Endothelial cell of umbilical vein (primary cell): ENCODE measurements around the gene UNC13D. TPM values are rescaled to one million over a fixed set of nuclear protein-coding genes. Genes with fewer than 3 reads are reported as not detected.

Experiments used
- BruUV-seq: library from RNA; stranded (reverse); fragments of 400-500 nt; replicated peaks from 2 replicates; lab custom pipeline; 2021; lab: Mats Ljungman, UMichigan
- CTCF ChIA-PET: fragments of 300-600, 350-600 bp; sonication (Branson Sonifier 250); formaldehyde crosslinking; loops from one replicate; lab custom pipeline; 2021; ENCODE audit warnings: antibody characterized with exemption, inconsistent platforms; lab: Charles Lee
- POLR2A ChIA-PET: fragments of 300-600, 350-600 bp; sonication (Branson Sonifier 250); formaldehyde crosslinking; loops from one replicate; lab custom pipeline; 2021; ENCODE audit warnings: antibody characterized with exemption, inconsistent platforms; lab: Charles Lee
- DNase-seq: peaks from one replicate; pipeline ENCODE4 v3.0.0-alpha.2; 2011; ENCODE audit warnings: low read depth, low spot score
- FAIRE-seq: peaks from 2 replicates; lab custom pipeline; 2011; peaks lifted over from hg19 to GRCh38; lab: Jason Lieb, UNC
- H2AFZ ChIP-seq: 2 replicates; pipeline ENCODE4 v1.6.0; 2012; ENCODE audit warnings: low read depth, low read length, control low read depth, inconsistent platforms
- H3K27ac ChIP-seq: 2 replicates; pipeline ENCODE4 v1.5.1; 2011; ENCODE audit warnings: low read depth, mild to moderate bottlenecking, control low read depth, low read length, moderate library complexity; ENCODE audit not compliant: insufficient read depth
- H3K27me3 ChIP-seq, 2 experiments: 2 replicates each; pipeline versions ENCODE4 v1.6.0 to v1.6.1; 2011; ENCODE audit warnings: low read length in 2 of 2, mixed read lengths in 1 of 2; ENCODE audit not compliant: control insufficient read depth in 2 of 2, insufficient read depth in 2 of 2
- H3K36me3 ChIP-seq, 2 experiments: 2 replicates in 1 of 2; 3 replicates in 1 of 2; pipeline ENCODE4 v1.5.1; 2011; ENCODE audit warnings: low read length in 2 of 2, mild to moderate bottlenecking in 1 of 2, moderate library complexity in 1 of 2; ENCODE audit not compliant: control insufficient read depth in 2 of 2, insufficient read depth in 2 of 2; ENCODE audit errors: extremely low read depth in 1 of 2
- H3K4me1 ChIP-seq: 3 replicates; pipeline ENCODE4 v1.5.1; 2011; ENCODE audit warnings: mild to moderate bottlenecking, low read length; ENCODE audit not compliant: control insufficient read depth, insufficient read depth; ENCODE audit errors: extremely low read depth
- H3K4me2 ChIP-seq: 2 replicates; pipeline ENCODE4 v1.6.1; 2011; ENCODE audit warnings: low read length, control low read depth, mixed read lengths; ENCODE audit not compliant: insufficient read depth
- H3K4me3 ChIP-seq, 3 experiments: fragments of 200-600 bp in 1 of 3; sonication (generic), shearing (Covaris generic) in 1 of 3; replicated peaks in 1 of 3; 2 replicates each; pipeline ENCODE4 v1.5.1; 2011 to 2016; ENCODE audit warnings: control low read depth in 3 of 3, low read length in 3 of 3, mild to moderate bottlenecking in 2 of 3, inconsistent platforms in 1 of 3, low read depth in 1 of 3, moderate library complexity in 1 of 3; ENCODE audit not compliant: insufficient read depth in 1 of 3
- H3K79me2 ChIP-seq: 2 replicates; pipeline ENCODE4 v1.6.0; 2012; ENCODE audit warnings: low read length, inconsistent platforms; ENCODE audit not compliant: control insufficient read depth, insufficient read depth
- H3K9ac ChIP-seq: replicated peaks from 2 replicates; pipeline ENCODE3; 2011; ENCODE audit warnings: low read length, control low read depth; ENCODE audit not compliant: insufficient read depth; ENCODE audit errors: extremely low read depth
- H3K9me1 ChIP-seq: replicated peaks from 3 replicates; pipeline ENCODE4 v1.6.0; 2011; ENCODE audit warnings: mild to moderate bottlenecking, low read length; ENCODE audit not compliant: control insufficient read depth, insufficient read depth; ENCODE audit errors: extremely low read depth
- H3K9me3 ChIP-seq: replicated peaks from 2 replicates; pipeline ENCODE4 v1.5.1; 2012; ENCODE audit warnings: low read length, inconsistent platforms; ENCODE audit not compliant: control insufficient read depth, insufficient read depth
- H4K20me1 ChIP-seq: replicated peaks from 2 replicates; pipeline ENCODE3; 2011; ENCODE audit warnings: mild to moderate bottlenecking, low read length; ENCODE audit not compliant: control insufficient read depth, insufficient read depth; ENCODE audit errors: extremely low read depth
- FOS ChIP-seq: IDR thresholded peaks from 2 replicates; pipeline ENCODE4 v1.6.1; 2011; ENCODE audit warnings: mild to moderate bottlenecking, low read length, moderate library complexity, borderline replicate concordance; ENCODE audit not compliant: insufficient read depth
- GATA2 ChIP-seq: IDR thresholded peaks from 2 replicates; pipeline ENCODE4 v1.7.0; 2011; ENCODE audit warnings: low read depth, mild to moderate bottlenecking, moderate library complexity, mixed read lengths, low read length; ENCODE audit not compliant: insufficient read length, insufficient read depth
- JUN ChIP-seq: IDR thresholded peaks from 2 replicates; pipeline ENCODE4 v1.6.1; 2011; ENCODE audit warnings: borderline replicate concordance, low read depth; ENCODE audit not compliant: insufficient read length, insufficient read depth
- MYC ChIP-seq: IDR thresholded peaks from one replicate; pipeline ENCODE4 v1.6.1; 2011; ENCODE audit warnings: mild to moderate bottlenecking, low read depth, low read length
- POLR2A ChIP-seq: IDR thresholded peaks from 2 replicates; pipeline ENCODE4 v1.6.1; 2012; ENCODE audit warnings: low read depth, mild to moderate bottlenecking, control low read depth, low read length
- dilution Hi-C: fragments of 300-500 bp; cut with MboI; formaldehyde crosslinking; loops from one replicate; pipeline ENCODE4 v1.15.0; 2019; ENCODE audit warnings: low sequenced_read_pairs; ENCODE audit not compliant: extremely low pct_ligation_motif_present
- intact Hi-C: fragments of 100-400 bp; cut with micrococcal nuclease; formaldehyde crosslinking; loops from one replicate; pipeline ENCODE4 v1.10.0; 2022
- polyA plus RNA-seq, 4 experiments: library from polyadenylated mRNA; depleted of rRNA in 3 of 4; stranded (reverse) in 3 of 4; unstranded in 1 of 4; fragments of >200 nt; gene quantifications; 2 replicates each; pipeline versions ENCODE4 v1.2.1 to v1.2.3, GENCODE V29; 2011 to 2012; ENCODE audit warnings: missing spikeins in 1 of 4
- total RNA-seq: library from RNA; stranded (reverse); gene quantifications from 2 replicates; pipeline ENCODE4 v1.2.3, GENCODE V29; 2021
- TF ChIP-seq, protein P1 (sequence below): IDR thresholded peaks from 2 replicates; pipeline ENCODE4 v1.6.1; 2011; ENCODE audit not compliant: insufficient read depth, insufficient read length
- TF ChIP-seq, protein P2 (sequence below), 2 donors: IDR thresholded peaks; 1 replicate in 1 of 2; 2 replicates in 1 of 2; pipeline ENCODE4 v1.5.1; 2011; ENCODE audit warnings: low read length in 2 of 2, mild to moderate bottlenecking in 2 of 2, moderate library complexity in 2 of 2, control low read depth in 1 of 2, inconsistent platforms in 1 of 2, low read depth in 1 of 2; ENCODE audit not compliant: insufficient read depth in 1 of 2; ENCODE audit errors: extremely low read depth in 1 of 2

The UNC13D gene
- total and polyA plus RNA-seq, 2 donors (not counting 3 experiments of a cell fraction or from before 2014, with no cell fraction given): 6.9 to 14.9 TPM

DNA sequence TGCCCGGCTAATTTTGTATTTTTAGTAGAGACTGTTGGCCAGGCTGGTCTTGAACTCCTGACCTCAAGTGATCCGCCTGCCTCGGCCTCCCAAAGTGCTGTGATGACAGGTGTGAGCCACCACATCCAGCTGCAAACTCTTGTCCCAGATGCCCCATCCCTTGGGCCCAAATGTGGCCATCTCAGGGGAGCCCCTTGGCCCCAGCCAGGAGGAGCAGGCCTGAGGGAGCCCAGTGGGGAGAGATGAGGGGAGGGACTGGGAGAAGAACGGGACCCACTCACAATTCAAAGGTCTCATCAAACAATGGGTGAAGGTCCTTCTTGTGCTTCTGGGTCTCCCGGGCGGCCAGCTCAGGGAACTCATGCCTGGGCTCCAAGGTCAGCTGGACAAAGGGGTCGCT is 14.5 kb downstream of the UNC13D start:
- CTCF ChIA-PET: interaction anchor here (0.7 to 6.3 kb wide), 35 partner anchors 8 to 82 kb away, joined by 3 to 73 read pairs (median 6); partner anchors contain the start of genes GALK1, TRIM47, TRIM65 and UNC13D
- H3K4me2 ChIP-seq: no peak overlapping the region
- no peak overlapping the region for H3K4me3 ChIP-seq
- dilution Hi-C loops (no loop called here), intact Hi-C loops (no loop called here)
- H3K27ac ChIP-seq: no peak overlapping the region
- DNase-seq (no peak), FAIRE-seq (no peak)
- POLR2A ChIA-PET: interaction anchor here (1.1 to 1.9 kb wide), 3 partner anchors 50 to 65 kb away, joined by 3 to 11 read pairs (median 4); partner anchors contain the start of gene GALK1
- H3K9me1 ChIP-seq: no peaks in the 10 kb centered on the region
- H4K20me1 ChIP-seq: no peaks in the 10 kb centered on the region
- BruUV-seq: no TSS peak
- peaks cover 7% of the 10 kb centered on the region for H3K4me1 ChIP-seq
- TF ChIP-seq, protein P1, sequence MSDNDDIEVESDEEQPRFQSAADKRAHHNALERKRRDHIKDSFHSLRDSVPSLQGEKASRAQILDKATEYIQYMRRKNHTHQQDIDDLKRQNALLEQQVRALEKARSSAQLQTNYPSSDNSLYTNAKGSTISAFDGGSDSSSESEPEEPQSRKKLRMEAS: no peak
- TF ChIP-seq GATA2 (no peak), JUN (no peak), POLR2A (no peak)
- no peaks in the 10 kb centered on the region for H3K36me3 ChIP-seq
- H3K79me2 ChIP-seq: no peaks in the 10 kb centered on the region
- no peaks in the 10 kb centered on the region for H3K9me3 ChIP-seq
- H3K9ac ChIP-seq: no peak overlapping the region
- no peaks in the 10 kb centered on the region for H3K27me3 ChIP-seq
- H2AFZ ChIP-seq: no peak overlapping the region

DNA sequence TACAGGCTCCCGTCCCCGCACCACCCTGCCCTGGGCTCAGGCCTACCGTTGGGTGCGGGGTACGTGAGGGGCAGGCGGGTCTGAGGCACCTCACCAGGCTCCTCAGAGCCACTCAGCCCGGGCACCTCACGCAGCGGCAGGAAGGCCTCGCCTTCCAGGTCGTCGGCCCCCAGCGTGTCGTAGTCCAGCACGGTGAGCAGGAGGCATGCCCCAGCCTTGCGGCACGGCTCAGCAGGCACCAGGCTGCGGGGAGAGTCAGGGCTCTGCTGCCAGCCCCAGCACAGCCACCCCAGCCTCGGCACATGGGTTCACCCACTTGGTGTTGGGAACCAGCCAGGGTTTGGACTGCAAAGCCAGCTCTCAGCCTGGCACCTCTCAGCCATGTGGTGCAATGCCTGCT is 15.5 kb downstream of the UNC13D start:
- no peak for FAIRE-seq

More for the DNA sequence above, 15.5 kb downstream of the UNC13D start:
- ChIA-PET CTCF (interaction anchor here (0.7 to 6.3 kb wide), 11 partner anchors 16 to 558 kb away, joined by 3 to 73 read pairs (median 16); partner anchors contain the start of genes GALK1, MIF4GD, UNC13D and UNK), POLR2A (interaction anchor here (0.7 kb wide), 1 partner anchor 15 kb away, joined by 7 read pairs; no protein-coding TSS in a partner anchor)
- Histone ChIP-seq H3K27me3 (no peaks in the 10 kb centered on the region), H2AFZ (no peak overlapping the region), H3K4me2 (no peak overlapping the region), H3K9me1 (no peaks in the 10 kb centered on the region), H3K9ac (no peak overlapping the region), H3K9me3 (no peaks in the 10 kb centered on the region), H3K4me3 (no peak overlapping the region), H3K36me3 (peaks cover 0 to 4% of the 10 kb centered on the region in 2 experiments), H3K4me1 (peaks cover 7% of the 10 kb centered on the region), H4K20me1 (no peaks in the 10 kb centered on the region), H3K27ac (no peak overlapping the region), H3K79me2 (no peaks in the 10 kb centered on the region)
- BruUV-seq: no TSS peak
- TF ChIP-seq, protein P2, sequence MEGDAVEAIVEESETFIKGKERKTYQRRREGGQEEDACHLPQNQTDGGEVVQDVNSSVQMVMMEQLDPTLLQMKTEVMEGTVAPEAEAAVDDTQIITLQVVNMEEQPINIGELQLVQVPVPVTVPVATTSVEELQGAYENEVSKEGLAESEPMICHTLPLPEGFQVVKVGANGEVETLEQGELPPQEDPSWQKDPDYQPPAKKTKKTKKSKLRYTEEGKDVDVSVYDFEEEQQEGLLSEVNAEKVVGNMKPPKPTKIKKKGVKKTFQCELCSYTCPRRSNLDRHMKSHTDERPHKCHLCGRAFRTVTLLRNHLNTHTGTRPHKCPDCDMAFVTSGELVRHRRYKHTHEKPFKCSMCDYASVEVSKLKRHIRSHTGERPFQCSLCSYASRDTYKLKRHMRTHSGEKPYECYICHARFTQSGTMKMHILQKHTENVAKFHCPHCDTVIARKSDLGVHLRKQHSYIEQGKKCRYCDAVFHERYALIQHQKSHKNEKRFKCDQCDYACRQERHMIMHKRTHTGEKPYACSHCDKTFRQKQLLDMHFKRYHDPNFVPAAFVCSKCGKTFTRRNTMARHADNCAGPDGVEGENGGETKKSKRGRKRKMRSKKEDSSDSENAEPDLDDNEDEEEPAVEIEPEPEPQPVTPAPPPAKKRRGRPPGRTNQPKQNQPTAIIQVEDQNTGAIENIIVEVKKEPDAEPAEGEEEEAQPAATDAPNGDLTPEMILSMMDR (IDR thresholded peaks at IDR 0.05; ENCODE audit: extremely low read depth in 1 of 2, insufficient read depth in 1 of 2, low read depth in 1 of 2, low read length in 2 of 2): no peak
- no peak for TF ChIP-seq FOS
- no peak for TF ChIP-seq MYC
- no peak for DNase-seq
- dilution Hi-C loops (no loop called here), intact Hi-C loops (no loop called here)
